ENCODE measurements around the gene TAF15.

The TAF15 gene

GRCh38 chr17:35797370-35797769 is 11.9 kb upstream of the TAF15 start:
- no peak overlapping the region for H3K27ac ChIP-seq
- no peak for TF ChIP-seq CTCF (conservative IDR thresholded peaks at IDR 0.05)

GRCh38 chr17:35797918-35798317 is 11.4 kb upstream of the TAF15 start:
- no peak for TF ChIP-seq CTCF (conservative IDR thresholded peaks at IDR 0.05)
- no peak overlapping the region for H3K27ac ChIP-seq

DNA sequence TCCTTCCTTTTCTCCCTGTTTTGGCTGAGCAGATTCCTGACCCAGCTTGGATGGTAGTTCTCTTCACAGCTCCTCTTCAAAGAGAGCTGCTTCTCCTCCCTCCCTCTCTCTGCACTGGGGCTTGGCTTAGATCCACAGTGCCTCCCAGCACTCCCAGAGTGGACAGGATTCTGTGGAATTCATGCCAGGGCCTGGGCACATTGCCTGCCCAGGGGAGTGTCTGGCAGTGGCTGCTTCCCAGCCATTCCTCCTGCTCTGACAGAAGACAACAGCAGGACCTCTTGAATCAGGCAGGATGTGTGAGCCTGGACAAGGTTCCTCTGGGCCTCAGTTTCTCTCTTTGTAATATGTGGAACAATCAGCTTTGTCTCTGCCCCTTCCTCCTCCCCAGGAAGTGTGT is 9.3 kb upstream of the TAF15 start:
- no peak for TF ChIP-seq CTCF (conservative IDR thresholded peaks at IDR 0.05)
- peak overlapping the region; percentile 94 for H3K27ac ChIP-seq

DNA sequence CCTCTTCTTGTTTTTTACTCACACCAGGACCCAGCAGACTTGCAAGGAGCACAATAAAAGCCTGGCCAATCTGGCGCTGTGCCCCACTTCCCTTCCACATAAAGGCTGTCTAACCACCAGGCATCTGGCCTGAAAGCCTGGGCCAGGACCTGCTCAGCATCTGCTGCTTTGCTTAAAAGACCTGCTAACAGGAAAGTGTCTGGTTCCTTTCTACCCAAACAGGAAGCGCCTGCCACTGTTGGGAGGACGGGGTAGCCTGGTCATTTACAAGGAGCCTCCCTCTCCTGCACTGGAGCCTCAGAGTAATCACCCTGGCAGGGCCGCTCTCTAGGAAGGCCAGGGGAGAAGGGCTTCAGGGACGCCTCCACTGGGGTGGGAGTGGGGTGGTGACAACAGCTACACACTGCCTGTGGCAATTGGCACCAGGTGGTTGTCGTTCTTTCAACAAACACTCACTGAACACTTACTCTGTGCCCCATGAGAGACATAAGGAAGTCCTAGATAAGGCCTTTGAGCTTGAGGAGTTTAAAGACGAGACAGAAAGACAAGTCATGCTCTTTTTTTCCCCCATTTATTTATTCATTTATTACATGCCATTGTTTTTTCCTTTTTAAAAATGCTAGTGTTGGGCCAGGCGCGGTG is 7.6 kb upstream of the TAF15 start:
- peak overlapping the region; percentile 94 for H3K27ac ChIP-seq

GRCh38 chr17:35804658-35805192 is 4.6 kb upstream of the TAF15 start:
- peak overlapping the region; percentile 35; the same call in 1 of the 2 replicates for H3K27ac ChIP-seq

More for the DNA sequence above, 7.6 kb upstream of the TAF15 start:
- TF ChIP-seq CTCF (conservative IDR thresholded peaks at IDR 0.05), result no peak

DNA sequence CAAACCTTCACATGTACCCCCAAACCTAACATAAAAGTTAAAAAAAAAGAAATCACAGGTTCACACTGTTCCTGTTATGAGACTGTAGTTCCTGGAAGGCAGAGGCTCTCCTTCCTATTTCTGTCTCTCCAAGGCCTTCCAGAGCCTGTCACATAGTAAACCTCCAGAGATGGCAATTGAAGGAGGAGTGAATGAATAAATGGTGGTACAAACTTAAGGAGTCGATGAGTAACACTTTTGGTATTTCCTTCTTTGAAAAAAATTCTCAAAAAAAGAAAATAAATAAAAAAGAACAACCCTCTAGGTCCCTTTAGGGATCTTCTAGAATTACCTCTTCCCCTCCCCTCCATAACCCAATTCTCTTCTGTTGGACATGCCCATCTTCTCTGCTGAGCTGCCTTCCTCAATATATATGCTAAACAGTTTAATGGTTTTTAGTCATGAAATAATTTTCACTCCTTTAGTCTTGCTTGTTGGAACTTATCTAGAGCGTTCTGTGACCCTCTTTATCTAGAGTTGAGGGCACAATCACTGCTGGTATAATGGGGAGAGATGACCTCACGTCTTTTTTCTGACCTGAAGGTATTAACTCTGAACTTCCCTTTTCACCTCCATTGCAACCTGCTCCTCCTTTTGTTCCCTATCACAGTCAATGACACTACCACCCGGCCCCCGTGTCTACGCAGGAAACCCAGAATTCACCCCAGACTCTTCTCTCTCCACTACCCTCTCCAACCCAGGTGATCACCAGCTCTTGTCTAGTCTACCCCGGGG is 1.7 kb upstream of the TAF15 start:
- peak overlapping the region; percentile 98 for H3K27ac ChIP-seq
- TF ChIP-seq CTCF (conservative IDR thresholded peaks at IDR 0.05), result no peak

More at GRCh38 chr17:35804658-35805192, 4.6 kb upstream of the TAF15 start:
- TF ChIP-seq CTCF (conservative IDR thresholded peaks at IDR 0.05), result peak; percentile 100

DNA sequence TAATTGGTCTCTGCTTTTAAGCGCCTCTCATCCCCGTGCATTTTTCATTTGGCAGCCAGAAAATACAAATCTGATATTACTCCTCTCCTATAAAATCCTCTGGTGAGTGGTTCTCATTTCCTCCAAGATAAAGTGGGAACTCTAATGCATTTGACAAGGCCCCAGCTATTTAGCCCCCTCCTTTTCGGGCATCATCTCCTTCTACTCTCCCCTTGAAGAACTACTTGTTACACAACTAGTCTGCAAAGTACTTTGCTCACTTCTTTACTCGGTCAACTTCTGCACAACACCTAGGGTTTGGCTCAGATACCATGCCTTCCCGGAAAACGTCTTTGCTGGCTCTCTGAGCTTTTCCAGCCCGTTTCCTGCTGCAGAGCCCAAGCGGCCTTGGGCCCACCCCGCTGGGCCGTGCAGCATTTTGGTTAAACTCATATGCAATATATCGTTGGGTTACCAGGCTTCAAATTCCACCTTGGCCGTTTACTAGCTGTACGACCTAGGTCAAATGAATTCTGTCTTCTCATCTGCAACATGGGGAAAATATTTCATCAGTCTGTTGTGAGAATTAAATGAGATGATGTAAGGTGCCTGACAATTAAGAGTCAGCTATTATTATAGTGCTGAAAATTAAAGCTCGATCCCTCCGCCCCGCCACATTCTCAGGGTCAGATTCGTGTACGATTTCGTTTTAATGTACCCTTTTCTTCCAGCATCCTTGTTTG is 883 bp upstream of the TAF15 start:
- TF ChIP-seq CTCF (conservative IDR thresholded peaks at IDR 0.05), result no peak
- peak overlapping the region; percentile 98 for H3K27ac ChIP-seq

Measured in VCaP (cell line).